HEK293 (cell line): ENCODE results near the gene PLAC8L1.

Source experiments
- ZBTB48 ChIP-seq: fragments of 450-650 bp; formaldehyde crosslinking; IDR thresholded peaks from 2 replicates; pipeline ENCODE4 v1.5.1; 2016; ENCODE audit warnings: missing biosample characterization, missing genetic modification characterization
- ZEB2 ChIP-seq: fragments of 450-650 bp; formaldehyde crosslinking; IDR thresholded peaks from 2 replicates; pipeline ENCODE4 v1.5.1; 2016; ENCODE audit warnings: missing biosample characterization, missing genetic modification characterization
- ZNF132 ChIP-seq: fragments of 450-650 bp; formaldehyde crosslinking; IDR thresholded peaks from 2 replicates; pipeline ENCODE4 v1.5.1; 2017; ENCODE audit warnings: missing biosample characterization, missing genetic modification characterization, borderline replicate concordance
- ZNF138 ChIP-seq: fragments of 450-650 bp; formaldehyde crosslinking; IDR thresholded peaks from 2 replicates; pipeline ENCODE4 v1.5.1; 2016; ENCODE audit warnings: missing biosample characterization, missing genetic modification characterization, borderline replicate concordance
- ZNF169 ChIP-seq: fragments of 450-650 bp; formaldehyde crosslinking; IDR thresholded peaks from 2 replicates; pipeline ENCODE4 v1.5.1; 2016; ENCODE audit warnings: missing biosample characterization, missing genetic modification characterization
- ZNF311 ChIP-seq: fragments of 450-650 bp; formaldehyde crosslinking; IDR thresholded peaks from 2 replicates; pipeline ENCODE4 v1.5.1; 2017; ENCODE audit warnings: missing biosample characterization, missing genetic modification characterization, borderline replicate concordance
- ZNF510 ChIP-seq: fragments of 450-650 bp; formaldehyde crosslinking; IDR thresholded peaks from 2 replicates; pipeline ENCODE4 v1.5.1; 2018; ENCODE audit warnings: mild to moderate bottlenecking, missing genetic modification characterization, missing biosample characterization; ENCODE audit not compliant: insufficient replicate concordance
- ZNF785 ChIP-seq: fragments of 450-650 bp; formaldehyde crosslinking; IDR thresholded peaks from 2 replicates; pipeline ENCODE4 v1.5.1; 2016; ENCODE audit warnings: missing biosample characterization, missing genetic modification characterization
- TF ChIP-seq, protein P1 (sequence below): fragments of 450-650 bp; formaldehyde crosslinking; IDR thresholded peaks from 2 replicates; pipeline ENCODE4 v1.5.1; 2016; ENCODE audit warnings: missing biosample characterization, missing genetic modification characterization

DNA sequence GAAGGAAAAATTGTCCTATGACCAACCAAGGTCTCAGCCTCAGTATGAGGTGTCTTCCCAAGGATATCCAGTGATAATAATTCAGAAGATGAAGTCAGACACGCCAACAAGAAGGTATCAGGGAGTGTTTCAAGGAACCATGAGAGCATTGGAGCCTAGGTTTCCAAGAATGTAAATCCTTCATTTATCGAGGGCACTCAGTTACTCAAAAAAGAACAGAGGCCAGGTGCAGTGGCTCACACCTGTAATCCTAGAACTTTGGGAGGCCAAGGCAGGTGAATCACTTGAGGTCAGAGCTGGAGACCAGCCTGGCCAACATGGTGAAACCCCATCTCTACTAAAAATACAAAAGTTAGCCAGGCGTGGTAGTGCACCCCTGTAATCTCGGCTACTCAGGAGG, 70.8 kb downstream of the PLAC8L1 start:
- TF ChIP-seq, protein P1, sequence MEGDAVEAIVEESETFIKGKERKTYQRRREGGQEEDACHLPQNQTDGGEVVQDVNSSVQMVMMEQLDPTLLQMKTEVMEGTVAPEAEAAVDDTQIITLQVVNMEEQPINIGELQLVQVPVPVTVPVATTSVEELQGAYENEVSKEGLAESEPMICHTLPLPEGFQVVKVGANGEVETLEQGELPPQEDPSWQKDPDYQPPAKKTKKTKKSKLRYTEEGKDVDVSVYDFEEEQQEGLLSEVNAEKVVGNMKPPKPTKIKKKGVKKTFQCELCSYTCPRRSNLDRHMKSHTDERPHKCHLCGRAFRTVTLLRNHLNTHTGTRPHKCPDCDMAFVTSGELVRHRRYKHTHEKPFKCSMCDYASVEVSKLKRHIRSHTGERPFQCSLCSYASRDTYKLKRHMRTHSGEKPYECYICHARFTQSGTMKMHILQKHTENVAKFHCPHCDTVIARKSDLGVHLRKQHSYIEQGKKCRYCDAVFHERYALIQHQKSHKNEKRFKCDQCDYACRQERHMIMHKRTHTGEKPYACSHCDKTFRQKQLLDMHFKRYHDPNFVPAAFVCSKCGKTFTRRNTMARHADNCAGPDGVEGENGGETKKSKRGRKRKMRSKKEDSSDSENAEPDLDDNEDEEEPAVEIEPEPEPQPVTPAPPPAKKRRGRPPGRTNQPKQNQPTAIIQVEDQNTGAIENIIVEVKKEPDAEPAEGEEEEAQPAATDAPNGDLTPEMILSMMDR = no peak
- no peak for TF ChIP-seq ZNF785 (tag by site-specific recombination)
- TF ChIP-seq ZBTB48 = no peak
- no peak for TF ChIP-seq ZNF169 (tag by site-specific recombination)
- no peak for TF ChIP-seq ZEB2 (tag by site-specific recombination)
- TF ChIP-seq ZNF138 (tag by site-specific recombination) = no peak
- TF ChIP-seq ZNF311 (tag by site-specific recombination) = no peak
- no peak for TF ChIP-seq ZNF510 (tag by site-specific recombination)
- no peak for TF ChIP-seq ZNF132
